Testis (tissue), 3 donors: ENCODE data around the gene CTSK. TPM values are rescaled to one million over a fixed set of nuclear protein-coding genes. Genes with fewer than 3 reads are reported as not detected.

Experiments used
- DNase-seq: peaks from one replicate; pipeline ENCODE4 v3.0.0-alpha.2; 2019
- H3K27ac ChIP-seq, 2 donors: fragments of 200-600 bp; sonication (generic); one replicate each; pipeline ENCODE4 v1.5.1; 2019
- H3K27me3 ChIP-seq: fragments of 200-600 bp; sonication (generic); one replicate; pipeline ENCODE4 v1.5.1; 2019
- H3K36me3 ChIP-seq: fragments of 200-600 bp; sonication (generic); one replicate; pipeline ENCODE4 v1.5.1; 2017; ENCODE audit warnings: low read depth; ENCODE audit errors: missing control alignments
- H3K4me1 ChIP-seq: fragments of 200-600 bp; sonication (generic); one replicate; pipeline ENCODE4 v1.5.1; 2019
- H3K4me3 ChIP-seq, 2 donors: fragments of 200-600 bp; sonication (generic); one replicate each; pipeline ENCODE4 v1.5.1; 2017 to 2019
- H3K9me3 ChIP-seq: fragments of 200-600 bp; sonication (generic); one replicate; pipeline ENCODE4 v1.5.1; 2017
- POLR2A ChIP-seq: fragments of 450-650 bp; IDR thresholded peaks from one replicate; pipeline ENCODE4 v1.6.1; 2017; ENCODE audit warnings: antibody characterized with exemption, mild to moderate bottlenecking, moderate library complexity
- WGBS, 2 donors: methylation state at CpG; one replicate each; pipeline ENCODE4 v1.1.5; 2018; 5-methylcytosine and 5-hydroxymethylcytosine counted together
- intact Hi-C: fragments of 100-400 bp; cut with DNase I; formaldehyde crosslinking; loops from one replicate; pipeline ENCODE4 v1.15.1; 2023; ENCODE audit warnings: low total_unique reads
- polyA plus RNA-seq: library from polyadenylated mRNA; stranded (reverse); fragments of 350-450 nt; fragmentation: Illumina TruSeq; extraction: RNeasy Lipid Tissue Mini Kit (QIAGEN cat#74804); gene quantifications from one replicate; pipeline ENCODE4 v1.2.3, GENCODE V29; 2014; ENCODE audit warnings: low read depth, low replicate concordance; ENCODE audit not compliant: insufficient read depth
- small RNA-seq, 2 donors: library from RNA; depleted of rRNA; stranded (forward); fragments of <200 nt; gene quantifications; one replicate each; pipeline ENCODE3, GENCODE V24; 2016
- total RNA-seq, 2 donors: library from RNA; depleted of rRNA; stranded (reverse); fragments of >200 nt; gene quantifications; one replicate each; pipeline ENCODE4 v1.2.3, GENCODE V29; 2016
- TF ChIP-seq, protein P1 (sequence below), 3 experiments: fragments of 450-650 bp in 2 of 3; fragments of 200-600 bp in 1 of 3; sonication (generic) in 1 of 3; IDR thresholded peaks; one replicate each; pipeline ENCODE4 v1.5.1; 2016 to 2019; ENCODE audit warnings: antibody characterized with exemption in 3 of 3, mild to moderate bottlenecking in 2 of 3, moderate library complexity in 1 of 3

The CTSK gene
- total and polyA plus RNA-seq, 3 donors from 2014 or later, result 15.4 to 56.9 (median 24.7) TPM

DNA sequence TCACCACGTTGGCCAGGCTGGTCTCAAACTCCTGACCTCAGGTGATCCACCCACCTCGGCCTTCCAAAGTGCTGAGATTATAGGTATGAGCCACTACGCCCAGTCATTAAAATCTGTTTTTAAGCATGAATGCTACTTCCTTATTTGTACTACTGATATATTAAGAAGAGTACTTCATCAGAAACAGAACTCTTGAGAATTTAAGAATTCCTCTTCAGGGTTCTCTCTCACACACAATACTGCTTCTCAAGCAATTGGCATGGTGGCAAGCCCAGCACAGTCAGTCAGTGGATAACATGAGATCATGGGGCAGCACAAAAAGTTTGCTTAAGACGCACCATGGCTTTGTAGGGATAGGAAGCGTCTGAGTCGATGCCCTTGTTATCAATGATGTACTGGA is 56.6 kb downstream of the CTSK start:
- H3K4me1 ChIP-seq, result no peaks in the 10 kb centered on the region
- WGBS, 2 donors, result 91 to 92% methylated on average over 6 of the region's 6 CpGs
- TF ChIP-seq, protein P1, sequence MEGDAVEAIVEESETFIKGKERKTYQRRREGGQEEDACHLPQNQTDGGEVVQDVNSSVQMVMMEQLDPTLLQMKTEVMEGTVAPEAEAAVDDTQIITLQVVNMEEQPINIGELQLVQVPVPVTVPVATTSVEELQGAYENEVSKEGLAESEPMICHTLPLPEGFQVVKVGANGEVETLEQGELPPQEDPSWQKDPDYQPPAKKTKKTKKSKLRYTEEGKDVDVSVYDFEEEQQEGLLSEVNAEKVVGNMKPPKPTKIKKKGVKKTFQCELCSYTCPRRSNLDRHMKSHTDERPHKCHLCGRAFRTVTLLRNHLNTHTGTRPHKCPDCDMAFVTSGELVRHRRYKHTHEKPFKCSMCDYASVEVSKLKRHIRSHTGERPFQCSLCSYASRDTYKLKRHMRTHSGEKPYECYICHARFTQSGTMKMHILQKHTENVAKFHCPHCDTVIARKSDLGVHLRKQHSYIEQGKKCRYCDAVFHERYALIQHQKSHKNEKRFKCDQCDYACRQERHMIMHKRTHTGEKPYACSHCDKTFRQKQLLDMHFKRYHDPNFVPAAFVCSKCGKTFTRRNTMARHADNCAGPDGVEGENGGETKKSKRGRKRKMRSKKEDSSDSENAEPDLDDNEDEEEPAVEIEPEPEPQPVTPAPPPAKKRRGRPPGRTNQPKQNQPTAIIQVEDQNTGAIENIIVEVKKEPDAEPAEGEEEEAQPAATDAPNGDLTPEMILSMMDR (IDR thresholded peaks at IDR 0.05), result no peak
- no peak for TF ChIP-seq POLR2A
- no peak for DNase-seq
- no peak overlapping the region for H3K27ac ChIP-seq
- no peaks in the 10 kb centered on the region for H3K27me3 ChIP-seq
- no peaks in the 10 kb centered on the region for H3K9me3 ChIP-seq
- intact Hi-C loops, result no loop called here
- H3K36me3 ChIP-seq, result no peaks in the 10 kb centered on the region
- H3K4me3 ChIP-seq, result no peak overlapping the region

GRCh38 chr1:150749720-150750311 is 58.2 kb downstream of the CTSK start:
- 87 to 89% methylated on average over 8 of the region's 8 CpGs for WGBS, 2 donors
- H3K4me1 ChIP-seq, result no peaks in the 10 kb centered on the region
- H3K27ac ChIP-seq, result no peak overlapping the region
- TF ChIP-seq, protein P1 (IDR thresholded peaks at IDR 0.05), result no peak
- no peak for TF ChIP-seq POLR2A
- no peak for DNase-seq
- no peaks in the 10 kb centered on the region for H3K27me3 ChIP-seq
- H3K4me3 ChIP-seq, result no peak overlapping the region
- H3K9me3 ChIP-seq, result no peaks in the 10 kb centered on the region
- intact Hi-C loops, result no loop called here
- no peaks in the 10 kb centered on the region for H3K36me3 ChIP-seq

GRCh38 chr1:150748878-150749719 is 59.0 kb downstream of the CTSK start:
- DNase-seq, result no peak
- no peaks in the 10 kb centered on the region for H3K9me3 ChIP-seq
- no peaks in the 10 kb centered on the region for H3K27me3 ChIP-seq
- H3K36me3 ChIP-seq, result no peaks in the 10 kb centered on the region
- H3K27ac ChIP-seq, result no peak overlapping the region
- no peaks in the 10 kb centered on the region for H3K4me1 ChIP-seq
- TF ChIP-seq, protein P1 (IDR thresholded peaks at IDR 0.05), result no peak
- TF ChIP-seq POLR2A, result no peak
- H3K4me3 ChIP-seq, result no peak overlapping the region
- 93% methylated on average over 12 of the region's 12 CpGs for WGBS, 2 donors
- intact Hi-C loops, result no loop called here

Small RNA genes within 50 kb of the gene (small RNA-seq; reads per million reads assigned to genes)
- gene RNU6-1309P, result 0 reads per million in 2 donors

Other genes starting within 250 kb of the CTSK start
- 100 to 1,000 TPM in 1 of 2 donors, 10 to 100 TPM in 1; 94.1 to 111 TPM for gene MCL1, start 228.7 kb downstream of the CTSK start, total RNA-seq
- gene MCL1, start 228.7 kb downstream of the CTSK start, polyA plus RNA-seq, result 112 TPM
- gene ENSA, start 178.6 kb downstream of the CTSK start, total RNA-seq, result 10 to 100 TPM; 76.5 to 84.5 TPM
- gene ENSA, start 178.6 kb downstream of the CTSK start, polyA plus RNA-seq, result 104 TPM
- 10 to 100 TPM; 18.7 to 19.9 TPM for gene GOLPH3L, start 111.1 kb downstream of the CTSK start, total RNA-seq
- 26.8 TPM for gene GOLPH3L, start 111.1 kb downstream of the CTSK start, polyA plus RNA-seq
- 10 to 100 TPM; 56.6 to 89.9 TPM for gene HORMAD1, start 87.4 kb downstream of the CTSK start, total RNA-seq
- gene HORMAD1, start 87.4 kb downstream of the CTSK start, polyA plus RNA-seq, result 164 TPM
- gene CTSS, start 42.5 kb downstream of the CTSK start, total RNA-seq, result 1 to 10 TPM; 7.4 to 9.2 TPM
- 61.0 TPM for gene CTSS, start 42.5 kb downstream of the CTSK start, polyA plus RNA-seq
- 10 to 100 TPM; 81.3 to 94.2 TPM for gene ARNT, start 68.3 kb upstream of the CTSK start, total RNA-seq
- gene ARNT, start 68.3 kb upstream of the CTSK start, polyA plus RNA-seq, result 43.1 TPM
- gene CTXND2, start 78.9 kb upstream of the CTSK start, total RNA-seq, result 1 to 10 TPM in 1 of 2 donors, under 1 TPM in 1; 0.31 to 1.0 TPM
- gene CTXND2, start 78.9 kb upstream of the CTSK start, polyA plus RNA-seq, result 0.26 TPM
- 10 to 100 TPM; 85.9 to 90.6 TPM for gene SETDB1, start 118.1 kb upstream of the CTSK start, total RNA-seq
- 89.5 TPM for gene SETDB1, start 118.1 kb upstream of the CTSK start, polyA plus RNA-seq
- gene CERS2, start 166.6 kb upstream of the CTSK start, total RNA-seq, result 100 to 1,000 TPM in 1 of 2 donors, 10 to 100 TPM in 1; 92.7 to 116 TPM
- gene CERS2, start 166.6 kb upstream of the CTSK start, polyA plus RNA-seq, result 138 TPM
- gene ANXA9, start 174.0 kb upstream of the CTSK start, total RNA-seq, result 1 to 10 TPM; 5.1 to 6.9 TPM
- 5.7 TPM for gene ANXA9, start 174.0 kb upstream of the CTSK start, polyA plus RNA-seq
- 10 to 100 TPM; 49.8 to 69.8 TPM for gene MINDY1, start 198.6 kb upstream of the CTSK start, total RNA-seq
- gene MINDY1, start 198.6 kb upstream of the CTSK start, polyA plus RNA-seq, result 56.9 TPM
- 10 to 100 TPM; 41.1 to 63.9 TPM for gene PRUNE1, start 200.2 kb upstream of the CTSK start, total RNA-seq
- 45.5 TPM for gene PRUNE1, start 200.2 kb upstream of the CTSK start, polyA plus RNA-seq
- 1 to 10 TPM; 3.6 to 9.3 TPM for gene BNIPL, start 228.3 kb upstream of the CTSK start, total RNA-seq
- gene BNIPL, start 228.3 kb upstream of the CTSK start, polyA plus RNA-seq, result 5.0 TPM
- 10 to 100 TPM; 57.3 to 78.4 TPM for gene C1orf56, start 239.5 kb upstream of the CTSK start, total RNA-seq
- 145 TPM for gene C1orf56, start 239.5 kb upstream of the CTSK start, polyA plus RNA-seq